Chondrocyte (in vitro differentiated cells): Measurements from ENCODE around the gene CHAF1B. TPM values are rescaled to one million over a fixed set of nuclear protein-coding genes. Genes with fewer than 3 reads are reported as not detected.

Experiments
- DNase-seq: peaks from one replicate; pipeline ENCODE4 v3.0.0; 2021; ENCODE audit warnings: mixed read lengths, low spot score
- H3K27ac Mint-ChIP-seq: one replicate; pipeline ENCODE4 v1.8.0; 2021; ENCODE audit warnings: mild to moderate bottlenecking, moderate library complexity, mixed read lengths; ENCODE audit not compliant: unreplicated experiment
- H3K27me3 Mint-ChIP-seq: 2 replicates; pipeline ENCODE4 v1.8.0; 2021; ENCODE audit warnings: low read depth, mixed read lengths
- H3K36me3 Mint-ChIP-seq: 2 replicates; pipeline ENCODE4 v1.8.0; 2021; ENCODE audit warnings: low read depth, mixed read lengths
- H3K4me1 Mint-ChIP-seq: 2 replicates; pipeline ENCODE4 v1.8.0; 2021; ENCODE audit warnings: low read depth, mild to moderate bottlenecking, mixed read lengths
- H3K4me3 Mint-ChIP-seq: one replicate; pipeline ENCODE4 v1.8.0; 2021; ENCODE audit warnings: mild to moderate bottlenecking, moderate library complexity, mixed read lengths; ENCODE audit not compliant: unreplicated experiment
- H3K9me3 Mint-ChIP-seq: 2 replicates; pipeline ENCODE4 v1.8.0; 2021; ENCODE audit warnings: low read depth, mixed read lengths
- total RNA-seq: library from RNA; stranded (reverse); gene quantifications from 3 replicates; pipeline ENCODE4 v1.2.1, GENCODE V29; 2021
- TF ChIP-seq, protein P1 (sequence below): fragments of 200-600 bp; sonication (generic); IDR thresholded peaks from 2 replicates; pipeline ENCODE4 v1.5.0; 2021; ENCODE audit warnings: antibody characterized with exemption, mild to moderate bottlenecking, moderate library complexity

The CHAF1B gene
- total RNA-seq, 1 donor from 2014 or later = 2.6 TPM

GRCh38 chr21:36433059-36433709 is 48.0 kb downstream of the CHAF1B start:
- DNase-seq = peak; percentile 18
- H3K4me3 Mint-ChIP-seq = no peak overlapping the region
- H3K27ac Mint-ChIP-seq = no peak overlapping the region
- H3K4me1 Mint-ChIP-seq = peaks cover 46% of the 10 kb centered on the region
- H3K36me3 Mint-ChIP-seq = no peaks in the 10 kb centered on the region
- H3K27me3 Mint-ChIP-seq = no peaks in the 10 kb centered on the region
- peaks cover 3% of the 10 kb centered on the region for H3K9me3 Mint-ChIP-seq
- TF ChIP-seq, protein P1, sequence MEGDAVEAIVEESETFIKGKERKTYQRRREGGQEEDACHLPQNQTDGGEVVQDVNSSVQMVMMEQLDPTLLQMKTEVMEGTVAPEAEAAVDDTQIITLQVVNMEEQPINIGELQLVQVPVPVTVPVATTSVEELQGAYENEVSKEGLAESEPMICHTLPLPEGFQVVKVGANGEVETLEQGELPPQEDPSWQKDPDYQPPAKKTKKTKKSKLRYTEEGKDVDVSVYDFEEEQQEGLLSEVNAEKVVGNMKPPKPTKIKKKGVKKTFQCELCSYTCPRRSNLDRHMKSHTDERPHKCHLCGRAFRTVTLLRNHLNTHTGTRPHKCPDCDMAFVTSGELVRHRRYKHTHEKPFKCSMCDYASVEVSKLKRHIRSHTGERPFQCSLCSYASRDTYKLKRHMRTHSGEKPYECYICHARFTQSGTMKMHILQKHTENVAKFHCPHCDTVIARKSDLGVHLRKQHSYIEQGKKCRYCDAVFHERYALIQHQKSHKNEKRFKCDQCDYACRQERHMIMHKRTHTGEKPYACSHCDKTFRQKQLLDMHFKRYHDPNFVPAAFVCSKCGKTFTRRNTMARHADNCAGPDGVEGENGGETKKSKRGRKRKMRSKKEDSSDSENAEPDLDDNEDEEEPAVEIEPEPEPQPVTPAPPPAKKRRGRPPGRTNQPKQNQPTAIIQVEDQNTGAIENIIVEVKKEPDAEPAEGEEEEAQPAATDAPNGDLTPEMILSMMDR = no peak

DNA sequence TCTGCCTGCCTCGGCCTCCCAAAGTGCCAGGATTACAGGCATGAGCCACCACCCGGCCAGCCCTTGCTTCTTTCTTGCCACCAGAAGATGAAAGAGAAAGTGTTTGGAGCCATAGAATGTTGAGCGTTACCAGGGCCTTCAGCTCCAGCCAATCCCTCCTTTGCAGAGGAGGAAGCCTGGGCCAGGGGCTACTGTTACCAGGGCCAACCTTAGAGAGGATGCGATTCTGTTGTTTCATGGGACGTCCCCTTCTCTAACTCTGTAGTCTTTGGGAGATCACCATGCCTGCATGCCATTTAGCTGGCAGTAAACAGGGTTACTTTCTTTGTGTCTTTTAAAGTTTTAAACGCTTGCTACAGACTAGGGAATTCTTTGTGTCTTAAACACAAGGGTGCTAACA is 49.0 kb downstream of the CHAF1B start:
- no peak overlapping the region for H3K27ac Mint-ChIP-seq
- TF ChIP-seq, protein P1 = no peak
- DNase-seq = peak; percentile 37
- peaks cover 3% of the 10 kb centered on the region for H3K9me3 Mint-ChIP-seq
- H3K4me3 Mint-ChIP-seq = no peak overlapping the region
- H3K36me3 Mint-ChIP-seq = no peaks in the 10 kb centered on the region
- peaks cover 41% of the 10 kb centered on the region for H3K4me1 Mint-ChIP-seq
- H3K27me3 Mint-ChIP-seq = no peaks in the 10 kb centered on the region

- Mint-ChIP-seq H3K4me1 (peaks cover 16% of the 10 kb centered on the region), H3K4me3 (no peak overlapping the region), H3K36me3 (no peaks in the 10 kb centered on the region), H3K27me3 (no peaks in the 10 kb centered on the region), H3K27ac (no peak overlapping the region), H3K9me3 (peaks cover 6% of the 10 kb centered on the region)
- no peak for DNase-seq
- TF ChIP-seq, protein P1 = no peak
These were observed 51.9 kb downstream of the CHAF1B start for GRCh38 chr21:36436829-36437744.

DNA sequence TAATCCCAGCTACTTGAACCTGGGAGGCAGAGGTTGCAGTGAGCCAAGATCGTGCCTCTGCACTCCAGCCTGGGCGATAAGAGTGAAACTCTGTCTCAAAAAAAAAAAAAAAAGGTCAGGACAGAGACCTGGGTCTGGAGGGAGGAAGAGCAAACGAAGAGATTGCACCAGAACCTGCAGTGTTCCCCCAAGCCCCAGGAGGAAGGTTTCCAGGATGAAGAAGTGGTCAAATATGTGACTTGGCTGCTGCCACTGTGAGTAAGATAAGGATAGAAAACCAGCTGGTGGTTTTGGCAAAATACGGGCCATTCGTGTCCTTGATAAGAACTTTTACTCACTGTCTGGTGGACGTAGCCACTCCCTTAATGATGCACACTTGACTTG is 52.5 kb downstream of the CHAF1B start:
- no peak for DNase-seq
- H3K4me1 Mint-ChIP-seq = peaks cover 11% of the 10 kb centered on the region
- H3K4me3 Mint-ChIP-seq = no peak overlapping the region
- H3K27me3 Mint-ChIP-seq = no peaks in the 10 kb centered on the region
- H3K27ac Mint-ChIP-seq = peak overlapping the region; percentile 56
- peaks cover 6% of the 10 kb centered on the region for H3K9me3 Mint-ChIP-seq
- no peaks in the 10 kb centered on the region for H3K36me3 Mint-ChIP-seq
- TF ChIP-seq, protein P1 = no peak

DNA sequence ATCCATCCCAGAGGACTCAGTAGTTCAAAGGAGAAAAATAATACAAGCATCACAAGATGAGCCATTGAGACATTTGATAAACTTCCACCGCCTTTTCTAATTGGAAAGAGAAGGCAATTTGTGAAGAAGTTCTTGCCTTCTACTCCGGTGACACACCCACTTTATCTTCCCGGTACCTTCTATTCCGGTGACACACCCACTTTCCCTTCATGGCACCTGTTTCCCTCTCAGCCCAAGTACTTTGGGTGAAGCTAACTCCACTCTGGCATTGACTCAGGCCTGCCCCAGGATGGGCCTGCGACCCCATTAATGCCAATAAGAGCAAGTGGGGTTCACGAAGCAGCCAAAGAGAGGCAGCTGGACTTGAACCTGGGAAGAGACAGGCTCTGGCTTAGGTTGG is 56.5 kb downstream of the CHAF1B start:
- Mint-ChIP-seq H3K27me3 (no peaks in the 10 kb centered on the region), H3K36me3 (peaks cover 4% of the 10 kb centered on the region), H3K4me3 (no peak overlapping the region), H3K4me1 (peaks cover 20% of the 10 kb centered on the region), H3K27ac (no peak overlapping the region), H3K9me3 (peaks cover 6% of the 10 kb centered on the region)
- TF ChIP-seq, protein P1 = no peak
- DNase-seq = no peak
